GM19468 (cell line): ENCODE data around the gene SARDH.
"Not testable (repeated sequence)": the region's sequence is repeated elsewhere in the genome, so short reads cannot be mapped to it uniquely, and the experiment has no call there.

Source experiments
- ATAC-seq: cut with Tn5 transposase; IDR thresholded peaks from one replicate; pipeline ENCODE4 v1.9.1; 2021; ENCODE audit warnings: mild to moderate bottlenecking, moderate library complexity, moderate number of reproducible peaks; ENCODE audit not compliant: unreplicated experiment; ENCODE audit errors: extremely low read depth

Gene SARDH

DNA sequence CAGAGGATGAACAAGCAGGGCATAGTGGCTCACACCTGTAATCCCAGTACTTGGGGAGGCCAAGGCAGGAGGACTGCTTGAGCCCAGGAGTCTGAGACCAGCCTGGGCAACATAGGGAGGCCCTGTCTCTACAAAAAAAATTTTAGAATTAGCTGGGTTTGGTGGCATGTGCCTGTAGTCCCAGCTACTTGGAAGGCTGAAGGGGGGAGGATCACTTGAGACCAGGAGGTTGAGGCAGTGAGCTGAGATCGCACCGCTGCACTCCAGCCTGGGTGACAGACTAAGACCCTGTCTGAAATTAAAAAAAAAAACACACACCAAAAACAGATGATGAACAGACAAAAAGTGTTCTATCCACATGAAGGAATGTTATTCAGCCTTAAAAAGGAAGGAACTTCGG lies 62.4 kb downstream of the SARDH start:
- not testable (repeated sequence) for ATAC-seq

DNA sequence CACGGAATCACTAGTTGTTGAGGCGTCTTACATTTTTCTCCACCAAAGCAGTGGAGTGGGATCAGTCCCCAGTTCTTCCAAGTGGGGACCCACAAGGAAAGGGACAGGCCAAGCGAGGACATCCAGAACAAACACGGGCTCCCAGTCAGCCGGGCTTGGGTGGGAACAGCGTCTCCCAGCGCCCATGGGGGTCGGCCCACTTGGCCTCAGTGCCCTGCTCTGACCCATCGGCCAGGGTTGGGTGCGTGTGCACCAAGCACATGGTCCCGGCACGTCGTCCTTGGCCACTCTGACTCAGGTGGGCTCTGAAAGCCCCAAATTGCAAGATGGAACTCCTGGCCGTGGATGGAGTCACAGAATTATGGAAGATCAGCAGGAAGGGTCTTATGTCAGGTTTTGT lies 64.1 kb downstream of the SARDH start:
- ATAC-seq: no peak

DNA sequence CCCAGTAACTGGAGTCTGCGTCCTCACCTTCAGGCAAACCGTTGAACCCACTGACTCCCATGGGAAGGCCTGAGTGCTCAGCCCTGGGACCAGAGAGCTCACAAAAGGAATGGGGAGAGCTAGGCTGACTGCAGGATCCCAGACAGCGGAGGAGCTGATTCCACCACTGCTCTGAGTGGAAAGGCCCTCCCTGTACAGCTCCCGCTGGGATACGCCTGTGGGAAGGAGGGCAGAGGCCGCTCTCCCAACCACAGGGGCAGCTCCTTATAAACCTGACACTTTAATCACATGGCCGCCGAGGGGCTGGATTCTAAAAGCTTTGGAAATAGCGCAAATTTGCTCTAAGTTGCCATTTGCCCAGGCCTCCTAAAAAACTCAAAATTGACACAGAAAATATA lies 64.9 kb downstream of the SARDH start:
- ATAC-seq: no peak

DNA sequence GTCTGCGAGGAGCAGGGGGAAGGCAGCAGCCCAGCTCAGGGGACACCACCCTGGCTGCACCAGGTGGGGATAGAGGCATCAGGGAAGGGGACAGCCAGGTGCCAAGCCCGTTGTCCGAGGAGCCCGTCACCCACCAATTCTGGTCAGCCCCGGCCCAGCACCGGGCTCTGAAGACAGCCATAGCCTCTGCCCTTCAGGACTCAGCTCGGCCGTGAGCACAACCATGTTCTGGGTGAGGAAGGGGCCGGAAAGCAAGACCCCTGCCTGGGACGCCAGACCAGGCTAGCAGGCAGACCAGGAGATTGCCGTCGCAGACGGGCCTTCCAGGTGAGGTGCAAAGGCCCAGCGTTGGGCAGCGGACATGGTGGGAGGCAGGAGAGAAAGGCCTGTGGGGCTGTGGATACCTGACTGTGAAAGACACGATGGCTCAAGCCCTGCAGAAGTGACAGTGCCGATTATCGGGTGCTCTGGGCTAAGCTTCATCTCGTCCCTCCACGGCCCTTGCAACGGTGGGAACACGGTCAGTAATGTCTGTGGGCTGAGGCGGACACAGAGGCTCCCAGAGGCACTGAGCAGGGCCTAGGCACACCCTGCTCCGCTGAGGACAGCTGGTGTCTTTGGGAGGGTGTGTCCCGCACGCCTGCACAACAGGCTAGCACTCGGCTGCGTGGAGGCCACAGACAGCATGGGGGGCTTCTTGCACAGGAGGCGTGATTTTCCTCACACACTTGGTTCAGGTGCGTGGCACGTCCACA lies 65.5 kb downstream of the SARDH start:
- no peak for ATAC-seq

DNA sequence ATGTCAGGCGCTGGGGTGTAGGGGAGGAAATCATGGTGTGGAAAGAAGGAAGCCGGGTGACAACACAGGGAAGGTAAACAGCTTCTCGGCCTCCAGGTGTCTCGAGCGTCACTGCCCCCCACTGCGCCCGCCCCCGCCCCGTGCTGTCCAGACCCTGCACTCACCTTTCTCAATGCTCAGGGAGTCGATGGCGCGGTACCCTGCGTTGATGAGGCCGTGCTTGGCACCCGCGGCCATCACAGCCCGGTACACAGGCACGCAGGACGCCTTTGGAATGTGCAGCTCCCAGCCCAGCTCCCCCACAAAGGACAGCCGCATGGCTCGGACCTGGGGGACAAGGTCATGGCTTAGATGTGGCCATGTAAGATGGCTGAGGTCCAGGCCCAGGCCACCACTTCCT lies 66.8 kb downstream of the SARDH start:
- no peak for ATAC-seq

DNA sequence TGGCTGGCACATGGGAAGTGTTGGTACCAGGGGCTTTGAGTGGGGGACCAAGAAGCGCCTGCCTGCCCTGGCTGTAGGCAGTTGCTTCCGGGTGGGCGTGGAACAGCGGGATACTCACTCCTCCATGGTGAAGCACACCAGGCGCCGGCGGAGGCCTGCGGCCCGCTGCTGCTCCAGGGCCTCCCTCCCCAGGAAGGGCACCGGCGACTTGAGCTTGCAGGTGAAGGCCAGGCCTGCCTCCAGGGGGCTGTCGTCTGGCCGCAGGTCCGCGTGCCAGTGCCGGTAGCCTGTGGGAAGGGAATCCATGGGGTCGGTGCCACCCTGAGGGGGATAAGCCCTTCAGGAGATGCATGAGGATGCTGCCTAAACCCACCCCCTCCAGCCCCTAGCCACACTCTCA lies 67.7 kb downstream of the SARDH start:
- no peak for ATAC-seq

DNA sequence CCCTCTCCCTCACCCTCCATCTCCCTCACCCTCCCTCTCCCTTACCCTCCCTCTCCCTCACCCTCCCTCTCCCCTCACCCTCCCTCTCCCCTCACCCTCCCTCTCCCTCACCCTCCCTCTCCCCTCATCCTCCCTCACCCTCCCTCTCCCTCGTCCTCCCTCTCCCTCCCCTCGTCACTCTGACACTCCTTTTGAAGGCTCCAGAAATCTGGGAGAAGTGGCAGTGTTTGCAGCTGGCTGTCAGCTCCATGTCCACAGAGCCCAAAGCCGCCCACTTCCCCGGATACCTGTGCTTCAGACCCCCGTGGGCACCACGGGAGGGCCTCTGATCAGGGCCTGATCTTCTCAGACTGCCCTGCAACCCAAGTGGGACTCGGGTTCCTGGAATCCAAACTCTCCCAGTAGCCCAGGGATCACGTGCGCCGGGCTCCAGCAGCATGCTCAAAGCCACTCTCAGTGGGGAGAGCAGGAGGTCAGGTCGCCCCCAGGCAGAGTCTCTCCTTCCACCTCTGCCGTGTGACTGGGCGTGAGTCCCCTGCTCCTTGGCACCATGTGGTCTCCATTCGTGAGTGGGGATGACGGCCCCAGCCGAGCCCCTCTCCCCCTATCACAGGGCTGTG lies 68.9 kb downstream of the SARDH start:
- ATAC-seq: no peak

DNA sequence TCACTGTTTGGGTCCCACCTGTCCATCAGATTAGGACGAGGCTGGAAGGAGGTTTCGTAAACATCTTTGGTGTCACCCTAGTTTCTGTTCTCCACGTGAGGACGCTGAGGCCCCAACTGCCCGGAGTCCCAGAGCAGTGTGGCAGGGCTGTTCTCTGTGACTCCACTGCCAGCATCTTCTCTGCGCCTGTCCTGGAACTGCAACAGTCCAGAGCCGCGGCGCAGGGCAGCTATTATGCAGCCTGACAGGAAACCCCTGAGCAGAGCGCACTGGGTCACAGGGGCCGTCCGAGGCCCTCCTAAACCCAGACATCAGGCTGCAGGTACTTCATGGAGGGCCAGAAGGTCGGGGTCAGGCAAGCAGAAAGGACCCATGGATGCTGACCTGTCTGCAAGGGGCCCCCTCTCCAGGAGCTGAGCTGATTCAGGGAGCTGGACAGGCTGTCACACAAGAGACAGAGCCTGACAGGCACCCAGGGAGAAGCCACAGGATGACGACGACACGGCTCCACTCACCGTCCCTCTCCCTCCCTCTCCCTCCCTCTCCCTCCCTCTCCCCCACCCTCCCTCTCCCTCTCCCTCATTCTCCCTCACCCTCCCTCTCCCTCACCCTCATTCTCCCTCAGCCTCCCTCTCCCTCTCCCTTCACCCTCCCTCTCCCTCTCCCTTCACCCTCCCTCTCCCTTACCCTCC lies 70.2 kb downstream of the SARDH start:
- no peak for ATAC-seq

DNA sequence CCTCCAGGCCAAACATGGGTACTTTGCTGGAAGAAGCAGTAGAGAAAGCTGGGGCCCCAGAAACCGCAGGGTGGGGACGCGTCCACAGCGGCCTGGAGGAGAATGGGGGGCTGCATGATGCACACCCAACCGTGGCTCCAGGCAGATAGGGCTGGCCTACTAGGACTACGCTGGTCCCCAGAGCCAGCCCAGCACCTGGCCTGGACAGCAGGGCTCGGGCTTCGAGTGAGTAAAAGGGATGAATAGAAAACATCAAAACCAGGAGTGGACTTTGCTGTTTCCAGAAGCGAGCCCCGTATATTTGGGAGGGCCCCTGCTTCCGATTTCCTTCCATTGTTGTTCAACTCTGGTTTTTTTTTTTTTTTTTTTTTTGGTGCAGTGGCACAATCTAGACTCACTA lies 71.3 kb downstream of the SARDH start:
- no peak for ATAC-seq

DNA sequence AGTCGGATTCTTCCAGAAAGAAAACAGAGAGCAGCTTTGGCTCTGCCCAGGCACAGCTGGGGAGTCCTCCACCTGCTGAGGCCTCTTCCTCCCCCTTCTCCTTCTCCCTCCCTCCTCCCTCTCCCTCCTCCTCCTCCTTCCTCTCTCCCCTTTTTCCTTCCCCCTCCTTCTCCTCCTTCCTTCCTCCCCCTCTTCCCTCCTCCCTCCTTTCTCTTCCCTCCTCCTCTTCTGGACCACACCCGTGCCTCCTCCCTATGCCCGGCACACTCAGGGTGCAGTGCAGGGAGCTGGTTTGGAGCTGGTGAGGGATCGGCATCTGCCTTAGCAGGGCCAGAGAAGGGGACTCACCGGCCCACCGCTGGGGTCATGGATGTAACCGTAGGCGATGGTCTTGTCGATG lies 71.8 kb downstream of the SARDH start:
- ATAC-seq: no peak

DNA sequence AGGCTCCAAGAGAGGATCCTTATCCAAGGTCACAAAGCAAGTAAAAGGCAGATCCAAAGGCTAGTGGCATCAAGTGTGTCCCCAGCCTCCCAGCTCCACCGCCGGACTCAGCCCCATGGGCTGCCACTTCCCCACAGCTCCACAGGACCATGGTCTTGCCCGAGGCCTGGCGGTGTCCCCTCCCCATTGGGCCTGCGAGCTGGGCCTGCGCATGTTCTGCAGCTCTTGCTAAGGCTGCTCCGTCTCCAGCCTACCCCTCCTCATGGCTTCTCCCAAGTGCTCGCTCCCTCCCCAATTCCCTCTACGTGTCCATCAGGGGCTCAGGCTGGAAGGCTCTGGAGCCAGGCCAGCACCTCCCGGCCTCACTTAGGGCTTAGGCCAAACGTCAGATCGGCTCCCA lies 72.6 kb downstream of the SARDH start:
- no peak for ATAC-seq

DNA sequence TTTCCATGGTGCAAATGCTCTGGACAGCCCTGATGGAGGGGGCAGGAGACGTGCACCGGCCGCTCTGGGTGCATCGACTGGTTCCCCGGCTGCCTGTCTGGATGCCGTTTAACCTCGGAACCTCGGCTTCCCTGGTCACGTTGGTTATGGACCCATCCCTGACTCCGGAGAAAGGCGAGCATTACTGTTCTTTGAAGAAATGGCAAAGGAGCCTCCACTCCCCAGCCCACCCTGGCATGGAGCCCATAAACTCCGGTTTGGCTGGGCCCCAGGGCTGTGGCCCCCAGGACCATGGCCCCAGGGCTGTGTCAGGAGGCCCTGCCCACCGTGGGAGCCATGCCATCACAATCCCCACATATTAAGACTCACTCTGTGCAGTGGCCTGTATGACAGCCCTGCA lies 73.1 kb downstream of the SARDH start:
- ATAC-seq: no peak

DNA sequence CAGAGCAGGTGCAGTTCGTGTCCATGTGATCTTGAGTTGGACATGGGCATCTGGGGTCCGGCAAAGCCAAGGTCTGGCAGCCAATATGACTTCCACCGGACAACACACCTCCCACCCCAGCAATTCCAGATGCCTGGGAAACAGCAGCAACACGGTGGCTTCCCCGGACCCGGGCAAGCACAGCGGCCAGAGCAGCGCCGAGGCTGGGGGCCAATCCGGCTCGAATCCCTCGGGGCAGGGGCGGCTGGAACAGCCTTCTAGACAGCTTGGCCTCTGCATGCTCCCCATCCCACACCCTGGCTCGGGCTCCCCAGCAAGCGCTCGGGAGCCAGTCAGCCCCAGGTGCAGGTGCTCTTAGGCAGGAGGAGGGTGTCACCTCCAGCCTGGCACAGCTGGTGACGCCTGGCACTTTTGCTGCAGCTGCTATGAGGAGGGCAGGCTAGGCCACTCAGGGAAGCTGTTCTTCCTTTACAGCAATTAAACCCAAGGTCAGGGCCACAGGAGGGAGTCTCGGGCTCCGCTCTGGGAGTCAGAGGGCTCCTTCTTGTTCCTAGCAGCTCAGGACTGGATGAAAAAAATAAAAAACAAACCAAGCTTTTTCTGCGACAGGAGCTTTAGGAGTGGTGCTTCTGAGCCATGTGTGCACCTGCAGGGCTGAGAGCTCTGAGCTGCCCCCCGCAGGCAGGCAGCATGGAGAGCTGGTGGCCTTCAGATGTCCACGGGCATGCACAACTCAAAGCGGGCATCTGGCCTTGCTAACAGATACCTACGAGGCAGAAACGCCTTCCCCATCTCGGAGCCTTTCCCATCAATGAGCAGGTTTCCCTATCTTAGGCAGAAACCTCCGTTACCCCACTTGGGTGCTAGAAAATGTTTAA lies 73.7 kb downstream of the SARDH start:
- ATAC-seq: no peak

DNA sequence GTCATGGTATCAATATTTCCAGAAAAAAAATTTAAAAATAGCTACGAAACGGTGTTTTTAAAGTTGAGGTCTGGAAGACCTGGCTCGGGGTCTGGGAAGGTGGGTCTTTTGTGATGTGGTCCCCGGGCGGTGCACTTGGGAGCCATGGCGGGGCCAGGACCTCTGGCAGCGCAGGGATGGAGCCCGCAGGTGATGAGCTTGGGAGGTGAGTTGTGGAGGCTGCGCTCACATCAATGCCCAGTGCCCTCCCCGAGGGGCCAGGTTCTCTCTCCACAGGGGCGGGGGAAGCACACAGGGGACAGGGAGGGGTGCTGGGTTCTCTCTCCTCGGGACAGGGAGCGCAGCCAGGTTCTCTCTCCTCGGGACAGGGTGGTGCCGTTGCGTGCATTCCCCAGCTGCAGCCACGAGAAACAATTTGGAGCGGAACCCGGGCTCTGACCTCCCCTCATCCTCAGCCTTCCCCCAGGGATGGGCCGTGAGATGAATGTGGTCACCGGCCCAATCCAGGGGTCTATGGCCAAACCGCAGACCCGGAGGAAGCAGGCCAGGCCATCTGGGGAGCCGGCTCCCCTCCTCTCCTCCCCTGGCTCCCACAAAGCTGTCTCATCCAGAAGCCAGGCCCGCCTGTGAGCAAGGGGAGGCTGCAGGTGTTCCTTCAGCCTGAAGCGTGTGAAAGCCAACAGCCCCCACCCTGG lies 76.2 kb downstream of the SARDH start:
- ATAC-seq: no peak

DNA sequence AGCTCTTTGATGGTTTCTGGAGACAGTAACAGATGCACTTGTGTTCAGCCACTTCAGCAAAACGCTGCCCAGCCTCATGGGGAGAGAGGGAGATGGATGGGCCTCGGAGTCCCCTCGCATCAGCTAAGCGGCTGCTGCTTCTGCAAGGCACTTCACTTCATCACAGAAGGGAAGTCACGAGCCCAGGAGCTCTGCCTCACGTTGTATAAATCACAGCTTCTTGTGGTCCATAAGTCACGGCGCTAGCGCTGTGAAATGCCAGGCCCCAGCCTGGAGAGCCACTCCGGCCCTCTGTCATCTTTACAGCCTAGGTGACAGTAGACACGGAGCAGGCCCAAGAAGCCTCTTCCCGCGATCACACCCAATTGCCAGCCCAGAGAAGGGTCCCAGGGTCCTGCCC lies 78.6 kb downstream of the SARDH start:
- no peak for ATAC-seq

DNA sequence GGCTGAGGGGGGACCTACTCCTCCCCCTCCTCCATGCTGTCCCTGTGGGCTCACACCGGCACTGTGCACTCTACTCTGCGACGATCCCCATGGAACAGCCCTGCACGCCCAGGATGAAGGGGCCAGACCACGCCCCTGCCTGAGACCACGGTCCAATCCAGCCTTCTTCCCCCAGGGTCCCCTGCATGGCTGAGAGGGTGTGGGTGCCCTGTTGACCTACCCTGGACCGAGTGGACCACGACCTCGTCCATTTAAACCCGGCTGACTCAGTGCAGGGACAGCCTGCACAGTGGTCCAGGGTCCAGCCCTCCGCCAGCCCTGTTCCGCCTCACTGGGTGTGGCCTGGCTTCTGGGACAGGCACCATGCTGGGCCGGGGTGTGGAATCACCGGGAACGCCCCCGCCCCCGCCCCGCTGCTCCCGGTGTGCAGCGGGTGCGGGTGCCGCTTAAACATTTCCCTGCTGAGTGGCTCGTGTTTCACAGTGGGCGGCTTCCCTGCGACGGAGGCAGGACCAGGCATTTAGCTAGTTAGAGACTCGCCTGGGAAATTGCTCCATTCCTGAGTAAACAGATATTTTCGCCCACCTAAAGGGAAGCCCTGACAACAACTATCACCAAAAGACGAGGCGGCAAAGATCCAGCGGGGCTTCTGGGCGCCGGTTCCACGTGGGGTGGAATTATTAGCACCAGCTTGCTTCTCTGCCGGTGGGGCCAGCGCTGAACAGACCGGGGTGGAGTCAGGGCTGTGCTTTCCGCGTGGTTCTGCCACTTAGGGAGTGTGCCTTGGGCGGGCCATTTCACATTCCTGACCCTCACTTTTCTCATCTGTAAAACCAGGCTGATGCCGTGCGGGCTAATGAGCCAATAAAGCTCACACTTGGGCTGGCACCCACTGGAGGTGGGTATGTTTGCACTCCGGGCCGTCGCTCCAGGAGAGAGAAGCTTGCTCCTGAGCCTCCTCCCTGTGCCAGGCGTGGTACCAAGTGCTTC lies 79.4 kb downstream of the SARDH start:
- ATAC-seq: no peak

DNA sequence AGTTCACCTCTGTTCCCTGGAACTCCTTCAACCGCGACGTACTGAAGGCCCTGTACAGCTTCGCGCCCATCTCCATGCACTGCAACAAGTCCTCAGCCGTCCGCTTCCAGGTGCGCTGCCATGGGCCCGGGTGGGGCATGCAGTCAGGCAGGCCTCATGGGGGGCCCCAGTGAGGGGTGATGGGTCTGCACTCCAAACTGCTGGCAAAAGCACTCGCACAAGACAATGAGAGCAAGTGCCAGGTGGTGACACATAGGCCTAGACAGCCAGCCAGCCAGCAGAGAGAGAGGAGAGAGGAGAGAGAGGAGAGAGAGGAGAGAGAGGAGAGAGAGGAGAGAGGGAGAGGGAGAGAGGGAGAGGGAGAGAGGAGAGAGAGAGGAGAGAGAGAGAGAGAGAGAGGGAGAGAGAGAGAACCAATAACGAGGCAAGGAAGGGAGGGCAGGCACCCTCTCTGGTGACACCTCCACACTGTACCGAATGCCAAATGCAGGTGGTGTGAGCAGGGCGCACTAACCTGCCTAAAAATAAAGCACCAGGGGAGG lies 81.0 kb downstream of the SARDH start:
- ATAC-seq: no peak

DNA sequence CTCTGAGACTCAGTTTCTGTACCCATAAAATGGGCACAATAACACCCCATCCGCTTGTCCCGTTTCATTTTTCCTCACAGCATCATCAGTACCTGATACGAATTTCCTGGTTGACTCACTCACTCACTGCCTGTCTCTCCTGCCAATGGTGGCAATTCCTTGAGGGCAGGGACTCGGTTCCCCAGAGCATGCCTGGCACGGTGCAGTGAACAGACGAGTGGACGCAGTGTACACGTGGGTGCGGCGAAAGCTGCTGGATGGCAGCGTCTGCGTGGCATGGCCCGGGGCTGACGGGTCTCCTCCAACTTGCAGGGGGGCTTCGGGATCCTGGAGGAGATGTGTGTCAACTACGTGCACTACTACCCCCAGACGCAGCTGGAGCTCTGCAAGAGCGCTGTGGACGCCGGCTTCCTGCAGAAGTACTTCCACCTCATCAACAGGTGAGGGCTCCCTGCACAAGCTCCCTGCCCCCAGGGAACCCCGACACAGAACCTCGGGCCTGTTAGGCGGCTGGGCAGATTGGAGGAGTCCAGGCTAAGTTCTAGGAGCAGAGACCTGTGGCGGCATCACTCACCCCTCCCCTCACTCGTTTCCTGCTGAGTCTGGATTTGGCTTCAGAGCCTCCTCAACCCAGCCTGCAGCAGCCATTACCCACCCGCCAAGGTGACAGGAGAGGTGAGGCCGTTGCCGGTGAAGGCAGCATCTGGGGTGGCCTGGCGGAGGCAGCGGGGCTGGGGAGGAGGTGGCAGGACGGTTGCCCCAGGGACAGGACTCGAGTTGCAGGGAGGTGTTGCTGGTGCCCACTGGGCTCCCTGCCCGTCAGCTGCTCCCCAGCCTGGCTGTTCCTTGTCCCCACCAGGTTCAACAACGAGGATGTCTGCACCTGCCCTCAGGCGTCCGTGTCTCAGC lies 81.7 kb downstream of the SARDH start:
- ATAC-seq: no peak
